D341Med (cell line): ENCODE data around the gene AFMID.
A peak's percentile ranks its signal among the peaks of the same experiment; 100 is the strongest.

Experiments
- DNase-seq: peaks from one replicate; pipeline ENCODE4 v3.0.0; 2012; ENCODE audit warnings: low spot score

The AFMID gene

GRCh38 chr17:78180083-78180482 is 7.1 kb upstream of the AFMID start:
- DNase-seq: no peak

- no peak for DNase-seq
These were observed 6.7 kb upstream of the AFMID start for GRCh38 chr17:78180508-78180907.

- no peak for DNase-seq
These were observed 4.7 kb upstream of the AFMID start for GRCh38 chr17:78182504-78182903.

GRCh38 chr17:78183916-78184315 is 3.2 kb upstream of the AFMID start:
- DNase-seq: no peak

GRCh38 chr17:78184351-78184750 is 2.8 kb upstream of the AFMID start:
- DNase-seq: no peak

GRCh38 chr17:78184868-78185267 is 2.3 kb upstream of the AFMID start:
- no peak for DNase-seq

GRCh38 chr17:78185981-78186691 is 1.0 kb upstream of the AFMID start:
- DNase-seq: peak; percentile 77

GRCh38 chr17:78196716-78197115 is 9.6 kb downstream of the AFMID start:
- peak; percentile 19 for DNase-seq

GRCh38 chr17:78197147-78197832 is 10.1 kb downstream of the AFMID start:
- peak; percentile 24 for DNase-seq

GRCh38 chr17:78200451-78200850 is 13.3 kb downstream of the AFMID start:
- no peak for DNase-seq

- DNase-seq: peak; percentile 22
These were observed 15.5 kb downstream of the AFMID start for GRCh38 chr17:78202666-78203065.

- no peak for DNase-seq
These were observed 17.4 kb downstream of the AFMID start for GRCh38 chr17:78204387-78205123.

GRCh38 chr17:78205124-78205775 is 18.1 kb downstream of the AFMID start:
- DNase-seq: no peak

- DNase-seq: no peak
These were observed 19.1 kb downstream of the AFMID start for GRCh38 chr17:78206298-78206697.

- DNase-seq: no peak
These were observed 21.3 kb downstream of the AFMID start for GRCh38 chr17:78208486-78208885.

GRCh38 chr17:78210111-78210510 is 22.9 kb downstream of the AFMID start:
- peak; percentile 24 for DNase-seq

GRCh38 chr17:78211032-78211431 is 23.9 kb downstream of the AFMID start:
- no peak for DNase-seq

GRCh38 chr17:78214016-78214705 is 27.0 kb downstream of the AFMID start, which contains the start of gene BIRC5:
TSS of gene BIRC5 (plus strand) at chr17:78214253. CDS start at chr17:78214317, 64 bp downstream.
- DNase-seq: peak; percentile 100

- no peak for DNase-seq
These were observed 27.5 kb downstream of the AFMID start for GRCh38 chr17:78214706-78215061.

GRCh38 chr17:78219396-78220150 is 32.4 kb downstream of the AFMID start:
- DNase-seq: no peak

- no peak for DNase-seq
These were observed 35.9 kb downstream of the AFMID start for GRCh38 chr17:78223061-78223460.
